Coronary artery (tissue), 2 donors: ENCODE measurements around the gene CERKL.

Source experiments
- DNase-seq: peaks from one replicate; pipeline ENCODE4 v3.0.0-alpha.2; 2017; ENCODE audit warnings: low spot score
- H3K27ac ChIP-seq, 2 donors: fragments of 200-600 bp; sonication (generic); one replicate each; pipeline ENCODE4 v1.5.1; 2016 to 2019
- H3K4me3 ChIP-seq: fragments of 200-600 bp; sonication (generic); 2 replicates; pipeline ENCODE4 v1.5.1; 2016; ENCODE audit warnings: mild to moderate bottlenecking, moderate library complexity
- TF ChIP-seq, protein P1 (sequence below): fragments of 200-600 bp; sonication (generic); IDR thresholded peaks from one replicate; pipeline ENCODE4 v1.5.1; 2019; ENCODE audit warnings: antibody characterized with exemption

CERKL gene

DNA sequence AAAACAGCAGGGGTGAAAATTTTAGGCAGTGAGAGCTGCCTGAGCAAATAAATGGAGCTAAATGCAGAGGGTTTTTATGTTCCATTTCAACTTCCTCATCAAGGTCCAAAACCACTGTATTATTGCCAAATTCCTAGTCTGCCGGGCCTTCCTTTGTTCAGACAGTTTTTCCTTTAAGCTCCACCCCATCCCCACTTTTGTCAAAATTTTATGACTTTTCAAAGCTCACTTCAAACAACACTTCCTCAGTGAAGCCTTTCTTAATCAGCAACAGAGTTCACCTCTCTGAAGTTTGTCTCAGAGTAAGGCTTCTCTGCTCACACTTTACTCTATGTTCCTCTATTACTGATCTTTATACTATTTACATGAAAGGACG, 81.3 kb downstream of the CERKL start:
- DNase-seq, result no peak

DNA sequence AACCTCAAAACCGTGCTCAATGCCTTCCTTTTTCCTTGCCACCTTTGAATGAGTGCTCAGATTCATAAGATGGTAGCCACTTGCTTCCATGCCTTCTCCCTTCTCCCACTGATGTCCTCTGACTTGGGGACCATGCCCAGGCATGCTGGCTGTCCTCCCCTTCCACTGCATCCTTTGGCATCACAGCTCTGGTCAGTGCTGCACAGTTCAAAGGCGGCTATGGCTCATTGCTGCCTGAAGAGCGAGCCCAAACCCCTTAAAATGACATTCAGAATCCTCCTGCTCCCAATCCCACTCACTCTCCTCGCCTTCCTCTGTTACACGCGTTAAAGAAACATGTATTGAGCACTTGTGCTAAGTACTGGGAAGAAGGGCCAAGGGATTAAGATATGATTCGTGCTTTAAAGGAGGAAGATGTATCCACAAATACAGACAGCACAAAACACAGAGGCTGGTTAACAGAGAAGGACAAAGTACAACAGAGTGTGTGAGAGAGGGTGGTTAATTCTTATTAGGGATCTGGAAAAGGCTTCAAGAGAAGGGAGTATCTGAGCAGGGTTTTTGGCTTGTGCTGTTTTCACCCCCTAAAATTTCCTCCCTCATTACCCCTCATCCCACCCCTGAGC, 81.8 kb downstream of the CERKL start:
- TF ChIP-seq, protein P1, sequence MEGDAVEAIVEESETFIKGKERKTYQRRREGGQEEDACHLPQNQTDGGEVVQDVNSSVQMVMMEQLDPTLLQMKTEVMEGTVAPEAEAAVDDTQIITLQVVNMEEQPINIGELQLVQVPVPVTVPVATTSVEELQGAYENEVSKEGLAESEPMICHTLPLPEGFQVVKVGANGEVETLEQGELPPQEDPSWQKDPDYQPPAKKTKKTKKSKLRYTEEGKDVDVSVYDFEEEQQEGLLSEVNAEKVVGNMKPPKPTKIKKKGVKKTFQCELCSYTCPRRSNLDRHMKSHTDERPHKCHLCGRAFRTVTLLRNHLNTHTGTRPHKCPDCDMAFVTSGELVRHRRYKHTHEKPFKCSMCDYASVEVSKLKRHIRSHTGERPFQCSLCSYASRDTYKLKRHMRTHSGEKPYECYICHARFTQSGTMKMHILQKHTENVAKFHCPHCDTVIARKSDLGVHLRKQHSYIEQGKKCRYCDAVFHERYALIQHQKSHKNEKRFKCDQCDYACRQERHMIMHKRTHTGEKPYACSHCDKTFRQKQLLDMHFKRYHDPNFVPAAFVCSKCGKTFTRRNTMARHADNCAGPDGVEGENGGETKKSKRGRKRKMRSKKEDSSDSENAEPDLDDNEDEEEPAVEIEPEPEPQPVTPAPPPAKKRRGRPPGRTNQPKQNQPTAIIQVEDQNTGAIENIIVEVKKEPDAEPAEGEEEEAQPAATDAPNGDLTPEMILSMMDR, result no peak

More for the DNA sequence above, 81.3 kb downstream of the CERKL start:
- Histone ChIP-seq H3K4me3 (no peak overlapping the region), H3K27ac (no peak overlapping the region)
- TF ChIP-seq, protein P1, result no peak

DNA sequence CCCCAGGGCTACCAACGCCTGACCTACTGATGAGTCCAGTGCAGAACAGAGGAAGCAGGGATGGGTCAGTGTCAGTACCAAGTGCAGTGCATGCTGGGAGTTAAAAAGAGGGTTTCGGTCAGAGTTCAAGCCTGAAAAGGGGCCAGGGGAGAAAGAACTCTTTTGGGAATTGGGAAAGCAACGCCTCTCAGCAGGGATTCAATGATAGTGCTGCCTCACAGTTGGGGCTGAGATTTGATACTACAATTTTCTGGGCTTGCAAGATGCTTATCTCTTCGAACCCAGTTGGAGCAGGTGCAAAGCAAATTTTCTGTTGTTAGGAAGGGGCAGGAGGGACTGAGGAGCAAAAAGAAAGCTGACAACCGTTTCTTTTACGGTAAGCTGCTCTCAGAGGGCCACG, 82.6 kb downstream of the CERKL start:
- no peak for DNase-seq
- H3K27ac ChIP-seq, result no peak overlapping the region
- TF ChIP-seq, protein P1, result no peak
- H3K4me3 ChIP-seq, result no peak overlapping the region

More for the DNA sequence above, 81.8 kb downstream of the CERKL start:
- no peak for DNase-seq
- Histone ChIP-seq H3K4me3 (no peak overlapping the region), H3K27ac (no peak overlapping the region)

DNA sequence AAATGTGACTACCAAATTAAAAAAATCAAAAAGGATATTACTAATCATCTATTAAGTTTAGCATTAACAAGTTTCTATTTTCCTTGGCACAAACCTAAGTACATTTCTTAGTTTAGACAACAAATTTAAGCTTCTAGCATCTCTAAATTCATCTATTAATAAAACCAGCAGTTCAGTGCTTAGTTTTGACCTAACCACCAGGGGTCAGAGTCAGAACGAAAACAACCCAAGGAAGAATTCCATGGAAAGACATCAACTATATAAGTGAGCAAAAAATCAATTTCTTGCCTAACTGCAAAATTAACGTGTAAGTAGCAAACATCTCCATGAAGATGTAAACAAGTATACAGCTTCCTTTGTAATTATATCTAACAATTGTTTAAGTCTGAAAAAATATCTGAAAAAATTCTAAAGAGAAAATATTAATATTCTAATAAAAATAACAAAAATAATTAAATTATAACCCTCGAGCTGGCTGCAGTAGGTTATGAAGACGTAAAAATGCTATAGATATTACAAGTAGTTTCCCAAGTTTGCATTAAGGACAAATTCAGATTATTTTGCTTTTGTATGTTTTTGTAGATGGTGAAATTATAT, 83.7 kb downstream of the CERKL start:
- no peak overlapping the region for H3K27ac ChIP-seq
- DNase-seq, result no peak
- TF ChIP-seq, protein P1, result no peak

DNA sequence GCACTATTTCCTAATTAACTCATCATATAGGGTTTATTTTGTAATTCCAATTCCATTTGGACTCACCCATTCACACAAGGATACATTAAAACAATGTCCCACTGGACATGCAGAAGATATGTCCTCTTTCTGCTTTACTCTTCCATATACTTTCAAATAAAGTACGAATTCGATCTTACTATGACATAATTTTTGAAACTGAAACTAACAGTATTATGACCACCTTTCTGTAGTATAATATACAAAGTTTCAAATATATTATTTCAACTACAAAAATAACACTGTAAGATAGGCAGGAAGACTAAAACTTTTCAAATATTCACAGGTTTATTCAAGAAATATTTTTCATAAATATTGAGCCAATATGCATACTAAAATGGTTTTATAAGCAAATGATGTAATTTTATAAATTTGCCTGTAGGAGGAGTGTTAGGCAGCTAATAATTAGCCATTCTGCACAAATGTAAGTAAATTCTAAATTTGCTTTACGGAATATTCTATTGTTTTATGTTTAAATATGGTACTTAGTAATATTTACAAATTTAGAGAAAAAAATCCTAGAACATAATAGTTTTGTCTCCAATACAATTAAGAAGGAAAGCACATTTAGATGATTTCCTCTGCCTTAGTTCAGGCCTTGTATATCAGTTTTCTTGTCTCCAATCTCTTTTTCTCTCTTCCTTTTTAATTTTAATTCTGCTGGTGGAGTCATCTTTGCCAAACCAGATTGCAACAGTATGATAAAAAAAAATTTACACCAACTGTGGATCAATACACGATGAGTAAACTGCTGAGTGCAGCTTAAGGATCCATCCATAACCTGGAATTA, 85.9 kb downstream of the CERKL start:
- H3K27ac ChIP-seq, result no peak overlapping the region
- no peak overlapping the region for H3K4me3 ChIP-seq
- no peak for DNase-seq
- TF ChIP-seq, protein P1, result no peak

More for the DNA sequence above, 83.7 kb downstream of the CERKL start:
- no peak overlapping the region for H3K4me3 ChIP-seq

DNA sequence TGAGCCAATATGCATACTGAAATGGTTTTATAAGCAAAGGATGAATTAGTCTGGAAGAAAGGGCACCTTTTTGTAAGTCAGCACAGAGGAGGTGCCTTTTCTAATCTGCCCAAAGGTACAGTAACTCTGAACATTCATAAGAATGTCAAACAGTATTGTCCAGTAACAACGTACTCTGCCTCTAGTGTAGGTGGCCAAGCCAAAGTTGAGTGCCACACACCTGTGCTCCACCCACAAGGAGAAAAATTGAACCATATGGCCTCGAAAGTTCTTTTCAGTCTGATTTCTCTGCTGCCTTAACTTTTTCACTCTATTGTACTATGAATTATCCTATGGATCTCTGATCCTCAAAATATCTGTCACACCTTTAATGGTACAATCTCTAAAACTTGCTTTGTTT, 86.8 kb downstream of the CERKL start:
- DNase-seq, result no peak
- TF ChIP-seq, protein P1, result no peak
- no peak overlapping the region for H3K27ac ChIP-seq
- H3K4me3 ChIP-seq, result no peak overlapping the region
